ENCODE results near the gene GDF11.

Gene GDF11

GRCh38 chr12:55707841-55708694 is 34.9 kb upstream of the GDF11 start, which contains the start of gene ITGA7:
Gene ITGA7, minus strand, starts transcription at chr12:55707904. Its CDS starts 222 bp downstream, at chr12:55707682.
- peak; percentile 75 to 92 (median 82) for DNase-seq

- DNase-seq, result no peak
Observed at GRCh38 chr12:55708695-55709233, 34.2 kb upstream of the GDF11 start.

DNA sequence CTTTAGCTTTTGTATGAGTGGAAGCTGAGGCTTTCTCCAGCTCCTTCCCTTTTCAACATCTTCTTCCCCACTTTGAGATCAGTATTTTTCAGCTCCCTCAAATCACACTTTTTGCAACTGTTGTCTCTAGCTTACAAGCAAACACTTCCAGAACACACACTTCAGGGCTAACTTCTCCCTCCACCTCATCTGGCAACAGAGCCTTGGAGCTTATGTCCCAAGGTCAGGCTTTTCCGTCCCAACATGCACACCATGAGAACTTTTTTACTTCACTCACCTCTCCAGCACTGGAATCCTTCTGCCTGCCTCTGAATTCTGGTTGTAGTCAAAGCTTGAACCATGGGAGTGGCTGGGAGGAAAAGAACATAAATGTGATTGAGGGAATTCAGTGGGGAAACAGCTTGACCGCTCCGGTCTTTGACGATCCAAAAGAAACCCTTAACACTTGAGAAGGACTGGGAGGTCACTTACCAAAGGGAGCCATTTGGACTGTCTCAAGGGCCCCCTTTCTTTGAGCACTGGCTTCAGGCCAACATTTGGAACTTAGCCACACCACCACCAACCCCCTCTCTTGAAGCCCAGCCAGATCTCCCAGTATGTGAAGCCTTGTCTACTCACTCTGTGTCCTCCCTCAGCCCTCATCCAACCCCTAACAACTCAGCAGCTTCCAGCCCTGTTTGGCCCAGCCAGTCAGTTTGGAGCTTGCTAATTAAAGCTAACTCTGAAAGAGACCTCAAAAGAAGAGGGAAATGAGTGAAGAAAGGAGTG is 31.0 kb upstream of the GDF11 start:
- DNase-seq, result no peak

DNA sequence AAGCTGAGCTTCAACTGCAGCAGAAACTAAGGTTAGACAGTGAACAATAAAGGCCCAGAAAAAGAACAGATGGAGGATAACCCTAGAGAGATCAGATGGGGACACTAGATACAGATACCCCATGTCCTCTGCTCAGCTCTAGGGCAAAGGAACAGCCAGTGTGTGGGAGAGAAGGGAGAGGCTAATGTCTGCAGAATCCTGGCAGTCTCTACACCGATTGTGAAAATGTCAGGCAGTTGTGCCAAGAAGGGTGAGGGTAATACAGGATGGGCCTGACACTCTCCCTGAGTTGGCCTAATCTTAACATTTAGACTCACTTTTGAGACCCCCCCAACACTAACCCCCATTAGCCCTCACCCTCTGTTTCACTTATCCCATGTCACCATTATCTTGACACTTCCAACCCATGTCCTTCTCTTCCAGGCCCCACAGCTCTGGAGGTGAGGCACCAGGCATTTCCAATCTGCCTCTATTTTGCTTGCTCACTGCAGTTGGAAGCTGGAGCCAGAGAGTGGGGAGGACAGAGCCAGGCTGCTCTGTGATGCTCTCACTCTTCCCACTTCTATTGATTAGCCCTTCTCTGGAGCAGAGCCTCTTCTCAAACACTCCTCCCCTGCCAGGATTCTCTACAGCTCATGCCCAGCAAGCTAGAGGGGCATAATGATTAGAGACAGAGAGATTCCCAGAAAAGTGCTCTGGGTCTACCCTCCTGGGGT is 30.1 kb upstream of the GDF11 start:
- no peak for DNase-seq

- no peak for DNase-seq
Observed at GRCh38 chr12:55713721-55714120, 29.2 kb upstream of the GDF11 start.

DNA sequence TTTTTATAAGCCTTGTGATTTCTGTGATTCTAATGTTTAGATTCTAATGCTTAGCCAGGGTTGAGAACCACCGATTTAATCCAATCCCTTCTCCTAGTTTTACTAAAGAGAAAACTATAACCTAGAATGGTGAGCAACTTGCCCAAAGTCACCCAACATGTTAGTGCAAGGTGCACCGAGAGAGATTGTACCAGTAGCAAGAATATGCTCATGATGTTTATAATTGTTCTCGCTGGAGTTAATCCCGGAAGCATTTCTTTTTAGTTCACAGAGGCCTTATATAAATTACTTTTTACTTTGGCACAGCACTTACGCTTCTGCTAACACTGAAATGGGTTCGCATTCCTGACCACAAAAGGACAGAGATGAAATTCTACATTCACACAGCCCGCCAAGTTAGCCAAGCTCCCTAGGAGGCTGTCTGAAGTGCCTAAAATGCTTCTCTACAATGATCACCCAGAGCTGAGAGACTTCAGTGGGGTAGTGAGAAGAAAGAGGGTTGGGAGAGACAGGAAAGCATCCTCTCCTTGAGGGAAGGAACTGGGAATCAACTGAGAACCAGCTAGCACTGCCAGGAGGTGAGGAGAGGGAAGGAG is 27.7 kb upstream of the GDF11 start:
- DNase-seq, result peak in 1 of 3 experiments; percentile 62

DNA sequence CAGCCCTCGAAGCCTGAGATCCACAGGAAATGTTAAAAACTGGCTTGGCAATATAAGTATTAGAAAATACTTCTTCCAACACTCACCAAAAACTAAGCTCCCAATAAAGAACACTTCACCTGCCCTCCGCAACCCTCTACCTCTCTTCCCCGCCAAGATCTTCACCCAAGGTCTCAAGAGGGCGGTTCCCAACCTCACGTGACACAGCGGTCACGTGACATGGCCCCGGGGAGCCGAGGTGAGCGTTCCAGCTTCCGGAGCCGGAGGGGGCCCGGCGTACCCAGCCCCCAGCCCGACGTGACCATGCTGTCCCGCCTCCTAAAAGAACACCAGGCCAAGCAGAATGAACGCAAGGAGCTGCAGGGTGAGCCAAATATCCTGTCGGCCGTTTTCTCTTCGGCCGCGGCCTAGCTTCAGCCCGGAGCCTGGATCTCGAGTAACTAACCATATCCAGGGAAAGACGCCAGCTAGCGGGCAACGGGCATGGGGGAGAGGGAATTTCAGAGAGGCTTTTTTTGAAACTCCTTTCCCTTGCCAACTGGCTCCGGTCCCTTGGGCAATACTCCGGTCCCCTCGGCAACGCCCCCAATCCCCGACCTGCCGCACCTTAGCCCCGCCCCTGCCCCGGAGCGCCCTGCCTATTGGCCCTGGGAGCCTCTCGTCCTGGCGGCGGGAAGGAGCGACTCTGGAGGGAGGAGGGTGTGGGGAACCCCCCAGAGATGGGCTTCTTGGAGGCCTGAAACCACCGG is 26.9 kb upstream of the GDF11 start, which contains the start of gene BLOC1S1:
Gene BLOC1S1, plus strand, starts transcription at position 214 of the 749 bp plus-strand sequence. Its CDS starts 6 bp downstream, at position 220.
- DNase-seq, result peak; percentile 97 to 98 (median 98)

DNA sequence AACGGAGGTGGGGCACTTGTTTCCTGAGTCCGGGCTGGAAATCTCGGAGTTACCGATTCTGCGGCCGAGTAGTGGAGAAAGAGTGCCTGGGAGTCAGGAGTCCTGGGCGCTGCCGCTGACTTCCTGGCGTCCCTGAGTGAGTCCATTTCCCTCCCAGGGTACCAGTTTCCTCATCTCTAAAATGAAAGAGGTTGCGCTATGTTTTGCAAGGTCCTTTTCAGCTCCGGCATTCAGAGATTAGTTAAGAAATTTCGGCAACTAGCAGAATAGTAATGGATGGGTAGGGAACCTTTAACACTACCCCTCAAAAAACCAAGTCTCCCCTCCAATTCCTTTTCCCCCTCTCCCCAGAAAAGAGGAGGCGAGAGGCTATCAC is 26.4 kb upstream of the GDF11 start:
- DNase-seq, result no peak

- DNase-seq, result no peak
Observed at GRCh38 chr12:55717011-55718007, 25.6 kb upstream of the GDF11 start.

GRCh38 chr12:55718015-55718414 is 24.9 kb upstream of the GDF11 start:
- no peak for DNase-seq

- DNase-seq, result no peak
Observed at GRCh38 chr12:55718624-55719275, 24.2 kb upstream of the GDF11 start.

GRCh38 chr12:55719371-55719770 is 23.6 kb upstream of the GDF11 start:
- no peak for DNase-seq

DNA sequence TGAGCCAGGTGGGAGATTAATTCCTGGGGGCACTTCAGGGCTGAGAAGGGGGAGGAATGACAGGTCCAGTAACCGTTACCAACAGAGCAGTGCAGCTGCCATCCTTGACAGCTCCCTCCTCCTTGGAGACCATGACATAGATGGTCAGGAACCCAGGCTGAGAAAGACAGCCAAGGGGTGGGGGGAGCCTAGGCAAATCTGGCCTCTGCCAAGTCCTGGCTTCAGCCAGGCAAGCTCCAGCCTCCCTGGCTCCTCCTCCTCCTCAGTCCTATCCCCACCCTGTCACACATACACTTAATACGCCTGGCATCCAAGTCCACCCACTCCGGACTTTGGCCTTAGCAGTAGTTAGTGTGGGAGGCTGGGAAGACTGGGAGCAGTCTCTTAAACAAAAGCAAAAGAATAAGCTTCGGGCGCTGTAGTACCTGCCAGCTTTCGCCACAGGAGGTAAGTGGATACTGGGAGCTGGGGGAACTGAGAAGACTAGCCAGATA is 22.8 kb upstream of the GDF11 start, which contains the start of gene RDH5:
Gene RDH5, plus strand, starts transcription at position 323 of the 494 bp plus-strand sequence. CDS start 792 bp downstream, outside the sequence.
- no peak for DNase-seq

- DNase-seq, result peak in 2 of 3 experiments; percentile 9 to 17
Observed at GRCh38 chr12:55720894-55721444, 22.0 kb upstream of the GDF11 start.

DNA sequence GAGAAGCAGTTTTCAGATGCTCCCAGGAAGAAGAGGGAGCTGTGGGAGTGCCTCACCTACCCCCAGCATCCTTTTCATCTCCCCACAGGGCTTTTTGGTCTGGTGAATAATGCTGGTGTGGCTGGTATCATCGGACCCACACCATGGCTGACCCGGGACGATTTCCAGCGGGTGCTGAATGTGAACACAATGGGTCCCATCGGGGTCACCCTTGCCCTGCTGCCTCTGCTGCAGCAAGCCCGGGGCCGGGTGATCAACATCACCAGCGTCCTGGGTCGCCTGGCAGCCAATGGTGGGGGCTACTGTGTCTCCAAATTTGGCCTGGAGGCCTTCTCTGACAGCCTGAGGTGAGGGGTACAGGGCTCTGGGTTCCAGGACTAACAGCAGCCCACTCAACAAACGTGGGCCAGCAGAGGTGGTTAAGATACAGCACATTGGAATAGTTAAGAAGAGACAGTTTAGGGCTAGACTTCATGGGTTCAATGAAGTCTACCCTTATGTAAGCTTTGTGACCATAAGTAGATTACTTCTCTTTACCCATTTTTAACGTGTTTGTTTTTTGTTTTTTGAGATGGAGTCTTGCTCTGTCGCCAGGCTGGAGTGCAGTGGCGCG is 21.2 kb upstream of the GDF11 start:
- no peak for DNase-seq

DNA sequence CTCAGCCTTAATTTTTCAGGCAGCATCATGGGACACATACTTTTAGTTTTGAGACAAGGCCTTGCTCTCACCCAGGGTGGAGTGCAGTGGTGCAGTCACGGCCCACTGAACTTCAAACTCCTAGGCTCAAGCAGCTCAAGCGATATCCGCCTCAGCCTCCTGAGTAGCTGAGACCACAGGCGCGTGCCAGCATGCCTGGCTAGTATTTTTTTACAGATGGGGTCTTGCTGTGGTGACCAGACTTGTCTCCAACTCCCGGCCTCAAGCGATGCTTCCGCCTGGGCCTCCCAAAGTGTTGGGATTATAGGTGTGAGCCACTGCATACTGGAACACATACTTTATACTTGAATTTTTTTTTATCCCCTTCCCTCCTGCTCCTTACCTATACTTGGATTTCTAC is 20.0 kb upstream of the GDF11 start:
- DNase-seq, result no peak

- no peak for DNase-seq
Observed at GRCh38 chr12:55723516-55724225, 19.3 kb upstream of the GDF11 start.

Data from NCI-H1417 (cell line).